ENCODE measurements around the gene TMEM44. TPM values are rescaled to one million over a fixed set of nuclear protein-coding genes. Genes with fewer than 3 reads are reported as not detected.

Gene TMEM44
- total RNA-seq (1 to 10 TPM; 3.0 to 5.7 TPM), polyA plus RNA-seq (2.6 TPM)

- Mint-ChIP-seq H3K27ac (peak within 1 kb of the TSS; percentile 54 to 96 (median 82)), H3K9me3 (no peaks in the 10 kb centered on the region), H3K36me3 (no peaks in the 10 kb centered on the region), H3K27me3 (no peaks in the 10 kb centered on the region), H3K4me1 (peaks cover 11 to 19% (median 11%) of the 10 kb centered on the region in 3 donors), H3K4me3 (peak within 1 kb of the TSS; percentile 85 to 93 (median 89))
- peak; percentile 42 to 71 (median 64) for DNase-seq
- H3K4me3 ChIP-seq (ENCODE audit: low read length) = peak within 1 kb of the TSS; percentile 73
- POLR2A ChIA-PET = interaction anchor here (0.7 to 1.0 kb wide), 2 partner anchors 39 to 628 kb away, joined by 3 read pairs; partner anchors contain the start of gene LSG1
- H3K27ac ChIP-seq (ENCODE audit: low read depth, low read length) = peak within 1 kb of the TSS; percentile 57
- H3K27me3 ChIP-seq (ENCODE audit: insufficient read depth, low read length, poor library complexity, severe bottlenecking) = no peaks in the 10 kb centered on the region
- CTCF ChIA-PET = interaction anchor here (0.9 to 2.0 kb wide), 6 partner anchors 9 to 632 kb away, joined by 3 to 11 read pairs (median 5); partner anchors contain the start of gene LSG1
- no peaks in the 10 kb centered on the region for H3K9me3 ChIP-seq (ENCODE audit: low read length)
- H3K36me3 ChIP-seq (ENCODE audit: insufficient read depth, low read length) = no peaks in the 10 kb centered on the region
- H3K4me1 ChIP-seq (ENCODE audit: insufficient read depth, low read length) = peaks cover 7% of the 10 kb centered on the region
Measured at GRCh38 chr3:194633349-194634004, at the start of gene TMEM44. Gene TMEM44, minus strand, starts transcription at chr3:194633419. Its CDS starts 204 bp downstream, at chr3:194633215.

GRCh38 chr3:194682694-194683310 lies 49.6 kb upstream of the TMEM44 start:
- ChIA-PET POLR2A (interaction anchor here (0.7 to 8.0 kb wide), 3 partner anchors 9 to 592 kb away, joined by 3 to 115 read pairs (median 3); partner anchors contain the start of gene LSG1), CTCF (interaction anchor here (0.8 to 4.0 kb wide), 29 partner anchors 8 to 839 kb away, joined by 3 to 88 read pairs (median 5); partner anchors contain the start of genes LSG1 and XXYLT1)
- H3K36me3 Mint-ChIP-seq = peaks cover 0 to 5% (median 0%) of the 10 kb centered on the region in 3 donors
- no peaks in the 10 kb centered on the region for H3K9me3 Mint-ChIP-seq
- Histone ChIP-seq H3K27me3 (ENCODE audit: insufficient read depth, low read length, poor library complexity, severe bottlenecking) (no peaks in the 10 kb centered on the region), H3K9me3 (ENCODE audit: low read length) (no peaks in the 10 kb centered on the region), H3K27ac (ENCODE audit: low read depth, low read length) (no peak overlapping the region), H3K4me1 (ENCODE audit: insufficient read depth, low read length) (peaks cover 27% of the 10 kb centered on the region), H3K36me3 (ENCODE audit: insufficient read depth, low read length) (no peaks in the 10 kb centered on the region), H3K4me3 (ENCODE audit: low read length) (no peak overlapping the region)
- H3K27ac Mint-ChIP-seq = peak overlapping the region in 4 of 8 donors; percentile 12 to 63 (median 46)
- peak overlapping the region in 3 of 7 donors; percentile 2 to 70 (median 28) for H3K4me3 Mint-ChIP-seq
- peaks cover 26 to 38% (median 29%) of the 10 kb centered on the region in 3 donors for H3K4me1 Mint-ChIP-seq
- DNase-seq = peak; percentile 39 to 75 (median 63)
- peaks cover 2 to 4% of the 10 kb centered on the region in 2 donors for H3K27me3 Mint-ChIP-seq

GRCh38 chr3:194682189-194682693 lies 49.0 kb upstream of the TMEM44 start:
- Histone ChIP-seq H3K36me3 (ENCODE audit: insufficient read depth, low read length) (no peaks in the 10 kb centered on the region), H3K27ac (ENCODE audit: low read depth, low read length) (no peak overlapping the region), H3K4me1 (ENCODE audit: insufficient read depth, low read length) (peaks cover 24% of the 10 kb centered on the region), H3K9me3 (ENCODE audit: low read length) (no peaks in the 10 kb centered on the region), H3K4me3 (ENCODE audit: low read length) (no peak overlapping the region), H3K27me3 (ENCODE audit: insufficient read depth, low read length, poor library complexity, severe bottlenecking) (no peaks in the 10 kb centered on the region)
- peaks cover 24 to 35% (median 29%) of the 10 kb centered on the region in 3 donors for H3K4me1 Mint-ChIP-seq
- ChIA-PET POLR2A (interaction anchor here (0.7 to 8.0 kb wide), 3 partner anchors 9 to 592 kb away, joined by 3 to 115 read pairs (median 3); partner anchors contain the start of gene LSG1), CTCF (interaction anchor here (0.8 to 4.0 kb wide), 28 partner anchors 9 to 840 kb away, joined by 3 to 88 read pairs (median 5); partner anchors contain the start of genes LSG1 and XXYLT1)
- peak overlapping the region in 1 of 7 donors; percentile 70 for H3K4me3 Mint-ChIP-seq
- peaks cover 2 to 4% of the 10 kb centered on the region in 2 donors for H3K27me3 Mint-ChIP-seq
- no peak for DNase-seq
- peak overlapping the region in 3 of 8 donors; percentile 8 to 57 (median 12) for H3K27ac Mint-ChIP-seq
- H3K36me3 Mint-ChIP-seq = peaks cover 0 to 3% (median 0%) of the 10 kb centered on the region in 3 donors
- no peaks in the 10 kb centered on the region for H3K9me3 Mint-ChIP-seq

GRCh38 chr3:194680888-194681615 lies 47.8 kb upstream of the TMEM44 start:
- POLR2A ChIA-PET = no interaction called here
- H3K27ac ChIP-seq (ENCODE audit: low read depth, low read length) = no peak overlapping the region
- Mint-ChIP-seq H3K27ac (peak overlapping the region in 1 of 8 donors; percentile 47), H3K4me1 (peaks cover 22 to 30% (median 25%) of the 10 kb centered on the region in 3 donors), H3K36me3 (peaks cover 0 to 2% (median 0%) of the 10 kb centered on the region in 3 donors), H3K9me3 (no peaks in the 10 kb centered on the region), H3K4me3 (peak overlapping the region in 2 of 7 donors; percentile 25 to 70), H3K27me3 (peaks cover 0 to 2% of the 10 kb centered on the region in 2 donors)
- no peaks in the 10 kb centered on the region for H3K36me3 ChIP-seq (ENCODE audit: insufficient read depth, low read length)
- DNase-seq = no peak
- H3K4me1 ChIP-seq (ENCODE audit: insufficient read depth, low read length) = peaks cover 18% of the 10 kb centered on the region
- H3K4me3 ChIP-seq (ENCODE audit: low read length) = no peak overlapping the region
- CTCF ChIA-PET = interaction anchor here (2.9 to 3.4 kb wide), 3 partner anchors 15 to 590 kb away, joined by 8 to 59 read pairs (median 30); partner anchors contain the start of gene XXYLT1
- no peaks in the 10 kb centered on the region for H3K9me3 ChIP-seq (ENCODE audit: low read length)
- no peaks in the 10 kb centered on the region for H3K27me3 ChIP-seq (ENCODE audit: insufficient read depth, low read length, poor library complexity, severe bottlenecking)

GRCh38 chr3:194676471-194676870 lies 43.3 kb upstream of the TMEM44 start:
- H3K4me3 Mint-ChIP-seq = peak overlapping the region in 1 of 7 donors; percentile 47
- CTCF ChIA-PET = interaction anchor here (0.9 to 8.2 kb wide), 2 partner anchors 10 to 430 kb away, joined by 3 to 85 read pairs; partner anchors contain the start of gene FAM43A
- no peaks in the 10 kb centered on the region for H3K27me3 ChIP-seq (ENCODE audit: insufficient read depth, low read length, poor library complexity, severe bottlenecking)

GRCh38 chr3:194675680-194676079 lies 42.5 kb upstream of the TMEM44 start:
- Mint-ChIP-seq H3K27me3 (peaks cover 3 to 4% of the 10 kb centered on the region in 2 donors), H3K9me3 (no peaks in the 10 kb centered on the region), H3K4me3 (peak overlapping the region in 1 of 7 donors; percentile 43), H3K36me3 (peaks cover 0 to 14% (median 0%) of the 10 kb centered on the region in 3 donors), H3K27ac (peak overlapping the region in 1 of 8 donors; percentile 68), H3K4me1 (peaks cover 12 to 30% (median 27%) of the 10 kb centered on the region in 3 donors)
- no peak overlapping the region for H3K27ac ChIP-seq (ENCODE audit: low read depth, low read length)
- no peaks in the 10 kb centered on the region for H3K36me3 ChIP-seq (ENCODE audit: insufficient read depth, low read length)
- POLR2A ChIA-PET = interaction anchor here (7.1 kb wide), 1 partner anchor 10 kb away, joined by 115 read pairs; the partner anchor contains the start of gene FAM43A
- no peaks in the 10 kb centered on the region for H3K27me3 ChIP-seq (ENCODE audit: insufficient read depth, low read length, poor library complexity, severe bottlenecking)
- CTCF ChIA-PET = interaction anchor here (0.9 to 8.2 kb wide), 3 partner anchors 11 to 583 kb away, joined by 3 to 85 read pairs (median 4); partner anchors contain the start of gene FAM43A
- H3K4me1 ChIP-seq (ENCODE audit: insufficient read depth, low read length) = peaks cover 10% of the 10 kb centered on the region
- H3K9me3 ChIP-seq (ENCODE audit: low read length) = no peaks in the 10 kb centered on the region
- DNase-seq = no peak
- H3K4me3 ChIP-seq (ENCODE audit: low read length) = no peak overlapping the region

More at GRCh38 chr3:194676471-194676870, 43.3 kb upstream of the TMEM44 start:
- H3K27ac Mint-ChIP-seq = peak overlapping the region in 1 of 8 donors; percentile 68
- H3K27ac ChIP-seq (ENCODE audit: low read depth, low read length) = no peak overlapping the region
- no peaks in the 10 kb centered on the region for H3K36me3 ChIP-seq (ENCODE audit: insufficient read depth, low read length)
- H3K9me3 ChIP-seq (ENCODE audit: low read length) = no peaks in the 10 kb centered on the region
- peaks cover 3 to 4% of the 10 kb centered on the region in 2 donors for H3K27me3 Mint-ChIP-seq
- peaks cover 7 to 22% (median 19%) of the 10 kb centered on the region in 3 donors for H3K4me1 Mint-ChIP-seq
- POLR2A ChIA-PET = interaction anchor here (7.1 kb wide), 1 partner anchor 10 kb away, joined by 115 read pairs; the partner anchor contains the start of gene FAM43A
- no peak for DNase-seq
- no peaks in the 10 kb centered on the region for H3K9me3 Mint-ChIP-seq
- peaks cover 3% of the 10 kb centered on the region for H3K4me1 ChIP-seq (ENCODE audit: insufficient read depth, low read length)
- peaks cover 0 to 11% (median 0%) of the 10 kb centered on the region in 3 donors for H3K36me3 Mint-ChIP-seq
- no peak overlapping the region for H3K4me3 ChIP-seq (ENCODE audit: low read length)

All from CD8-positive, alpha-beta memory T cell (primary cell).